Measurements from ENCODE around the gene ZNF593OS.

The ZNF593OS gene

DNA sequence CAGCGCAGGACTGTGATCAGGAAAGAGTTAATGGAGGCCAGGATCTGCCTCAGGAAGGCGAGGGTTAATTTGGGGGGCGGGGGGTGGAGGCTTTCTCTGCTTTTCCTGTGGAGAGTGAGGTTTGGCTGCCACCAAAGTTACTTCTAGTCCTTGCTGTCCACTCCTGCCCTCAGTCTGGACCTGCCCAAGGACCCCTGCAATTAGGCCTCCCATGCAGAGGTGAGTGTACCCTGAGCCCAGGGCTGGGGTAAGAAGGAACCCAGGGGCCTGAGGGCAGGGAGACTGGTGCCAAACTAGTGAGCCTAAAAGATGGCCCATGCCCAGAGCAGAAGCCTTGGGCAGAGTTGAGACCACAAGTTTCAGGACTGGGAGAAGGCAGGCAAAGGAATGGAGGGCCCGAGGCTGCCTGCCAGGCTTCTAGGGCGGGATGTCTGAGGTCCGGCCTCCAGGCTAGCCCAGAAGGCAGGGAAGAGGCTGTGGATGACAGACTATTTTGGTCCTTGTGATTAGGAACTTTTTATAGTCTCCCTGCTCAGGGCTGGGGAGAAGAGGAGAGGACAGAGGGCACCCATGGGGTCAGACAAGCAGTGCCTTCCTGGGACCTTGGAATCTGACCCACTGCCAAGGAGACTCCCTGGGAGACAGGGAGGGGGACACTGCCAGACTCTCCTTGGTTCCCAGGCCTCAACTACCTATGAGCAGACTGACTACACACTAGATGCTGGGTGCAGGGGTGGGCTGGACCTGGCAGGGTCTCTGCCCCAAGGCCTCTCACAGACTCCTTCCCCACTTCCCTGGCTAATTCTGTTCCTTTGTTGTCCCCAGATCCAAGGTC lies 12.5 kb downstream of the ZNF593OS start, which contains the start of gene FAM110D:
TSS of gene FAM110D (plus strand) at position 172 of the 835 bp plus-strand sequence. CDS start 2,213 bp downstream, outside the sequence.
- no peak for DNase-seq

DNA sequence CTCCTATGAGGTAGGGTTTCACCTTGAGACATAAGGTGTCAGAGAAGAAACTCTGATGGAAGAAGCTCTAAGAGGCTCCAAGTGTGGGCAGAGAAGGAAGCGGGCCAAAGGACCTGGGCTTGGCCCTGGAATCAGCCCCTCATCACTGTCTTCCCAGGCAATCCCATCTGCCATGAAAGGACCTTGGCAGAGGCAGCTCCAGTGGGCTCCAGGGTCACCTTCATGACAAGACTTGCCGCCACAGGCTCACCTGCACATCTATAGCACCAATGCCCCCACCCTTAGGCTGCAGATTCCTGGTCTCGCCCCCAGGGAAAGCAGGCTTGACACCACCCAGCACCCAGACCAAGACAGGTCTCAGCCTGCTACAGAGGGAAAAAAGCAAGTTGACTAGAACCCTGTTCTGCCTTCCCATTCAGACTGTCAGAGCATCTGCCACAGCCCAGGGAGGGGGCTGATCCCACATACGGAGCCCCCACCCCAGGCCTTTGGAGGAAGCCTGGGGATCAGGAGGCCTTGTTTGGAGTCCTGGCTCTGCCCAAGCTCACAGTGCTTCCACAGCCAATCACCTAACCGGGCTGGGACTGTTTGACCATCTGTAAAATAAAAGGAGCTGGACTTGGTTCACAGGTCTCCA lies 13.2 kb downstream of the ZNF593OS start:
- no peak for DNase-seq

DNA sequence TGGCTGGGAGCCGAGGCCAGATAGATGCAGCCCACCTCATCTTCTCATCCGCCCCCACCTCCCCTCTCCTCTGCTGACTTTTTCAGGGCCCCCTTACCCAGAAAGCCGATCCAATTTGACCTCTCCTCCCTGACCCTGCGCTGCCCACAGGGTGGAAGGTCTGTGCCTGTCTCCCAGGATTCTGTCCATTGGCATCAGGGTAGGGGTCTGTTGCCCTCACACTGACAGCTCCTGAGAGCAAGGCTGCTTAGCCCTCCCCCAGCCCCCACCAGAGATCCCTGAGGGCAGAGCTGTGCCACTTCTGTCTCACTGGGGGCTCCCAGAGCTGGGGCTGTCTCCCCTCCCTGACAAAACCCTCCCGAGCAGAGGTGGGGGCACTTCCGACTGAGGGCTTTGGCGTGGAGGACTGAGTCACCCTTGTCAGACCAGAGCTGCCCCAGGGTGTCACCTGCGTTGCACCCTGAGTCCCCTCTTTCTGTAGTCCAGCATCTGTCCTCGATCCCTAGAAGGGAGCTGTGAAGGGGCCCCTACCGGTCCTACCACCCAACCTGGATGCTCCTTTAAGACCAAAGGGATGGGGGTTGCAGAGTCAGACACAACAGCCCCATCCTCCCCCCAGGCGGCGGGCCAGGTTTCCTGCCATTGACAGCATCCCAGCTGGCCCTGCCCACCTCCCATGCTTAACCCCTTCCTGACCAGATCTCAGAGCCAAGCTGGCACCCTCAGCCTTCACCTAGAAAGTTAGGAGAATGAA lies 15.2 kb downstream of the ZNF593OS start:
- DNase-seq = no peak

DNA sequence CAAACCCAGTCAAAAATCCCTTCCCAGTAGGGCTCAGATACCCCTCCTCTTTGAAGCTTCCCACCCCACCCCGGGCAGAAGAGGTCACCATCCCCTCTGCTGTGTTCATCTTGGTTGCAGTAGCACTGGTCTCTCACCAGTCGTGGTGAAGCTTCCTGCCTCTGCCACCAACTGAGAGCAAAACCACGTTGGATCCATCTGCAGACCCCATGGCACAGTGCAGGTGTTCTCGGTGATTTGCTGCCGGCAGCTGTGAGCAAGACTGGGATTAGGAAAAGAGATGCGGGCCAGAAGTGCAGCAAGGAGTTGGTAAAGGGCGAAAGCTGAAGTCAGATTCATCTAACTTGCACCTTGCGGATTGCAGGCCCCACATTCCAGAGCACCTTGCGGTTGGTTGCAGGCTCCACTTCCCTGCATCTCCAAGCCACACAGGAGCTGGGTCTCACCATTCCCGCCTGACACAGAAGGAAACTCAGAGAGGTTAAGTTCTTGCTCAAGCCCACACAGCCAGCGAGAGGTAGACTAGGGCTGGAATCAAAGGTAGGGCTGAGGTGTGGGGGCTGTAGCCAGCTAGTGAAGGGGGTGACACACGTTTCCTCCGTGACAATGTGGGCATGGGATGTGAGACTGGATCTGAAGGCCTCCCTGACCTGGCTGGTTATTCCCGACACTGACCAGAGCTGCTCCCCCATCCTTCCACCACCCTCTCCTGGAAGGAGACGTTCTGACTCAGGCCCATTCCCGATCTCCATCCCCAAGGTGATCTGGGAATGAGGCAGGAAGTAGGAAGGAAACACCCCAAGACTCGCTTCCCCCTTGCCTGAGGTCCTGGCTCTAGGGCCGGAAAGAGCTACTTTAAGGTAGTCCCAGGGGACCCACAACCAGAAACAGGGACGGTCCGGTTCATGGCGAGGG lies 16.0 kb downstream of the ZNF593OS start:
- DNase-seq = no peak

DNA sequence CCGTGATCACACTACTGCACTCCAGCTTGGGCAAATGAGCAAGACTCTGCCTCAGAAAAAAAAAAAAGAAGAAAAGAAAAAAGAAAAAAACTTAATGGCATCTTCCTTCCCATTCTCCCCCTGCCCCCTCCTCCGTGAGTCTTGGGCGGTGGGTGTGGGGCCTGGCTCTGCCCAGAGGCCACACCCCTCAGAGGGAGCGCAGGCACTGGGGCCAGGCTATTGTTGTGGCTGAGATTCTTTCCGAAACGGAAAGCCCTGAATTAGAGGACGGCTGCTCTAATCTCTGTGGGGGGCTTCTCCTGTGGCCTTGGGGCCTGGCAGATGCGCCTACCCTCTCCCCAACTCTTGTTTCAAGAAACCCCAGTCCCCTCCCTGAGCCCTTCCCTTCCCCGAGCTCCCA lies 16.9 kb downstream of the ZNF593OS start:
- no peak for DNase-seq

DNA sequence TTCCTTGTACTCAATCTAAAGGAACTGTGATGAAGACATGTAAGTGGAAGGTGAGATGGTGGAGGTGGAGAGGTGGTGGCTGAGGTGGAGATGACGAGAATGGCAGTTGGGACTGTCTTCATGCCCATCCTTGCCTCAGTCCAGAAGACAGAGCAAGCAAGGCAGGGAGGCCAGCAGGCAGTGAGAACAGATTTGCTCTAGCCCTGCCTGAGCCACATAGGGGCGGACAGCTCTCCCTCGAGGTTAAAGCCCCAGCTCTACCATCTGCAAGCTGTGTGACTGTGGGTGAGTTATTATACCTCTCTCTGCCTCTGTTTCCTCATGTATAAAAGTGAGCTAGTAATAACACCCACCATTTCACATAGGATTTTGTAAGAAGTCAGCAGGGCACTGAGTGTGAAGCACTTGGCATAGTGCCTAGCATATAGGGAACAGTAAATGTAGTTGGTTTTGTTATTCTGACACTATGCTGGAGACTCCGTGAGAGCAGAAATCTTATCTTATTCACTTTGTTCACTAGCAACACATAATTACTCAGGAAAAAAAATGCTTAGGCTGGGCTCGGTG lies 17.6 kb downstream of the ZNF593OS start:
- no peak for DNase-seq

DNA sequence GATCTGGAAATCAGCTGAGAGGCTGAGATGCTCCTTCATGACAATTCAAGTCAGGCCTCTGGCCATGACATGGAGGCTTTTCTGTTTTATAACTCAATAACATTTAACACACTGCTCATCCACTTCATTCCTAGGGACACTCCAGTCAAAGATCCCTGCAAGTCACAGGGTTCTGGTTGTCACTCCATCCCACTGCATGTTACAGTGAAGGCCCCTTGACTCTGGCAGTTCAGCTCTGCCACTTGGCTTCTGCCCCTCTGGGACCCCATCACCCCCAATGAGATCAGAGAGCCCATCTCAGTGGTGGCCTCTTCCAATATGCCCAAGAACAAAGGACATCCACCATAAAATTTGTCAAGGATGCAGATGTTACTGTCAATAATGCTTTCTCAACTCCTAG lies 22.7 kb downstream of the ZNF593OS start:
- DNase-seq = no peak

DNA sequence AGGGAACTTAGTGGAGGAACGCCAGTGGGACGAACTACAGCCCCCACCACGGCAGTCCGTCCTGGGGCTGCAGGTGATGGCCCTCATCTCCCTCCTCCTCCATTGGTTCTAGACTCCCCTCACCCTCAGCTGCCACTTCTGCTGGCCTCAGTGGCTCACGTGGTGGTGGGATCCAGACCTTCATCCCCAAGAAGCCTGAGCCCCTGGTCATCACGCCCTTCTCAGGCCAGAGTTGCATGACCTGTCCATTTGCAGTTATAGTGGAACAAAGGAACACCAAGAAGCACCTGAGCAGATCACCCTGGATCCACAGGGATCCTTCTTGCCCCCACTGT lies 25.7 kb downstream of the ZNF593OS start:
- DNase-seq = no peak

DNA sequence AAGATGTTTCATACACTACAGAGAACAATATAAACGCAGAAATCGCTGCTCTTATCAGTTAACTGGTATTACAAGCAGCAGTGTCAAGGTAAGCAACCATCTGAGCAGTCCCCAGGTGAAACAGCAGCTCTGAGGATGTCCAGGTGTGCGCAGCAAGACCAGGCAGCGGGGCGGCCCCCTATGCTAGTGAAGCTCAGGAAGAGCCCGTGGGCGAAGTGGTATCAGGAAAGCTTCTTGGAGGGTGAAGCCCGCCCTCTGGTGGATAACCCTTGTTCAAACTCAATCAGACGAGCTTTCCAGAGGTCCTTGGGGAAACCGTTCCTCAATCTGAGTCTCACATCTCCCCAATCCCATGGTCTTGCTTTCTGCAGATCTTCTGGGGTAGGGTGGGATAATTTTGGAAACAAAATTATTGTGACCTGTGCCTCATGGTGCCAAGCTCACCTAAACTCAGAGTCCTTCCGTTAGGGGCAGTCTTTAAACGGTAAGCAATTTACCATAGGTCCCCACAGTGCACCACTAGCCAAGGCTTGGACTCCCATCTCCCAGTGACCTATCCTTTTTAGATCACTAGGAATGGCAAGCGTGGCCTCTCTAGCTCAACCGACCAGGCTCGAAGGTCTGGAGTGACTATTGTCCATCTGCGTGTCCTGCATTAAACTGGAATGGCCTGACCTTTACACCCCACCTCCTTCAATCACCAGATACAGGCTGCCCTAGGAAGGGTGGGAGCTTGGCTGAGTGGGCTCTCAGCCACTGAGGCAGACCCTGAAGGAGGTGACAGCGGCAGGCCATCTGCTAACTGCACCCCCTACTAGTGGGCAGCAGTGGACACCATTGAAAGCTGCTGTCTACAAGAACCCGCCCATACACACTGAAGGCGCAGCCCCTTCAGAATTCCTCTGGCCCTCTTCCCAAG lies 26.3 kb downstream of the ZNF593OS start:
- DNase-seq = peak; percentile 66

DNA sequence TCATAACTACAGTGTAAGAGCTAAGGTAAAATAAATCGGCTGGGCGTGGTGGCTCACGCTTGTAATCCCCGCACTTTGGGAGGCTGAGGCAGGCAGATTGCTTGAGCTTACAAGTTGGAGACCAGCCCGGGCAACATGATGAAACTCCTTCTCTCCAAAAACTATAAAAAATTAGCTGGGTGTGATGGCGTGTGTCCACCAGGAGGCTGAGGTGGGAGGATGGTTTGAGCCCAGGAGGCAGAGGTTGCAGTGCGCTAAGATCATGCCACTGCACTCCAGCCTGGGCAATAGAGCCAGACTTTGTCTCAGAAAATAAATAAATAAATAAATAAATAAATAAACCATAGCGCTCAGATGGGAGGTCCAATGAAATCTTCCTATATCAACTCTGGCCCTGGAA lies 29.5 kb downstream of the ZNF593OS start:
- DNase-seq = no peak

DNA sequence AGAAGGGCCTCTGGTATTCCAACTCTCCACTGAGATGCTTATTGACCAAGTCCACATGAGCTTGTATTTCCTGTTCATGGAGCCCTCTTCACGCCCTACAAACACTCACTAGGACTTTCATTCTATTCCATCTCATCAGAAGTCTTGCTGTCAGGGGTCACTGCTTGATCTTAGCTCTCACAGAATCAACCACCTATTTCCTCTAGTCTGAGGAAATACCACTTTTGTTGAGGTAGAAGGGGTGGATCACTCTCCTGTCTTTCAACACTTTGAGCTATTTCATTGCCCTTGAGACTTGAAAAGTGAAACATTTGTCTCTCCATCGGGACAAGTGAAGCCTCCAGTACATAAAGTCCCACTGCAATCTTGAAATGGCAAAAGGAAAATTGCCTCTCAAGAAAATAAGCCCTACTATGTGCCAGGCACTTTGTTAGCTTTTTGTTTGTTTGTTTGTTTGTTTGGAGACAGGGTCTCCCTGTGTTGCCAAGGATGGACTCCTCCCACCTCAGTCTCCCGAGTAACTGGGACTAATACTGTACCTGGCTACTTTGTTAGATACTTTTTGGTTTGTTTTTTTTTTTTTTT lies 32.6 kb downstream of the ZNF593OS start:
- no peak for DNase-seq

DNA sequence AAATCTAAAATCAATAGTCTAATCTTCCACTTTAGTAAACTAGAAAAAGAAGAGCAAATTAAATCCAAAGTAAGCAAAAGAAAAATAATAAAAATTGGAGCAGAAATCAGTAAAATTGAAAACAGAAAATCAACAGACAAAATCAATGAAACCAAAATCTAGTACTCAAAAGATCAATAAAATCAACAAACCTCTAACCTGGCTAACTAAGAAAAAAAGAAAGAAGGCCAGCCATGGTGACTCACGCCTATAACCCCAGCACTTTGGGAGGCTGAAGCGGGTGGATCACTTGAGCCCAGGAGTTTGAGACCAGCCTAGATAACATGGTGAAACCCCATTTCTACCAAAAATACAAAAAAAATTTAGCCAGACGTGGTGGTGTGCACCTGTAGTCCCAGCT lies 37.2 kb downstream of the ZNF593OS start:
- no peak for DNase-seq

DNA sequence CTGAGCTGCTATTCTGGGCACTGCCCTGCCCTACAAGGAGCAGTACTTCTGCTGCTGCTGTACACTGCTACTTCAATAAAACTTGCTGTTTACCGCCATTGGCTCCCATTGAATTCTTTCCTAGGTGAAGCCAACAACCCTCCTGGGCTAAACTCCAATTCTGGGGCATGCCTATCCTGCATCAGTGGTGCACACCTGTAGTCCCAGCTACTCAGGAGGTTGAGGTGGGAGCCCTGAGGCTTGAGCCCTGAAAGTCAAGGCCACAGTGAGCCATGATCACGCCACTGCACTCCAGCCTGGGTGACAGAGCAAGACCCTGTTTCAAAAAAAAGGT lies 38.8 kb downstream of the ZNF593OS start:
- no peak for DNase-seq

DNA sequence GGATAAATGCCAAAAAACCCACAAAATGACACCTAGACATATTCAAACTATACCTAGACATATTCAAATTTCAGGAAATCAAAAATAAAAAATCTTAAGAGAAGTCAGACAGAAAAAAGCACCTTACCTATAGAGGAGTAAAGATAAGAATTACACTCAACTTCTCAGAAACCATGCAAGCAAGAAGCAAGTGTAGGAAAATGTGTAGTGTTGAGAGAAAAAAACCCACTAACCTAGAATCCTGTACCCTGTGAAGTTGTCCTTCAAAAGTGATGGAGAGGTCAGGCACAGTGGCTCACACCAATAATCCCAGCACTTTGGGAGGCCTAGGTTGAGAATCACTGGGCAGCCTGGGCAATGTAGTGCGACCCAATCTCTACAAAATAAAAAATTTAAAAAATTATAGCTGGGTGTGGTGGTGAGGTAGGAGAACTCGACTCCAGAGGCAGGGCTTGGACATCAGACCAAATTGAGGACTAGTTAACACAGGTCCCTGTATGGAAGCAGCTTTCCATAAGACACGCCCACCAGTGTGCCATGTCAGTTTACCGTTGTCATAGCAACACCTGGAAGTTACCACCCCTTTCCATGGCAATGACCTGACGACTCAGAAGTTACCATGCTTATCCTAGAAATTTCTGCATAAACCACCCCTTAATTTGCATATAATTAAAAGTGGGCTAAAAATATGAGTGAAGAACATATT lies 39.4 kb downstream of the ZNF593OS start:
- DNase-seq = no peak

DNA sequence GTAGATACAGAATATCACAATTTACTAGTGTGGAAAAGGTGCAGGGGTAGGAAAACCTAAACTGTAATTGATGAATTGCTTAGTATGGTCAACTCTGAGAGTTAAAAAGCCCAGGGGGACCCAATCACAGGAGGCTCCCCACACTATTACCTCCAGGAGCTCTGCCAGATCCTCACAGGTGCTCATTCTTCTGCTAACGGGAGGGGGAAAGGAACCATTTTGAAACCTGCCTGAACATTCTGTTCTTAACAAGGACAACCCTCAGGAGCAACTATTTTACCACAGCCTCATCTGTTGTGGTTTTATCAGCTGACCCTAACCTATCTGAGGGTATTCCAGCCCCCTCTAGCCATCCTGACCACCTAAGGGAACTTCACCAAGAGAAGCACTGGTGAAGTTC lies 40.9 kb downstream of the ZNF593OS start:
- DNase-seq = no peak

DNA sequence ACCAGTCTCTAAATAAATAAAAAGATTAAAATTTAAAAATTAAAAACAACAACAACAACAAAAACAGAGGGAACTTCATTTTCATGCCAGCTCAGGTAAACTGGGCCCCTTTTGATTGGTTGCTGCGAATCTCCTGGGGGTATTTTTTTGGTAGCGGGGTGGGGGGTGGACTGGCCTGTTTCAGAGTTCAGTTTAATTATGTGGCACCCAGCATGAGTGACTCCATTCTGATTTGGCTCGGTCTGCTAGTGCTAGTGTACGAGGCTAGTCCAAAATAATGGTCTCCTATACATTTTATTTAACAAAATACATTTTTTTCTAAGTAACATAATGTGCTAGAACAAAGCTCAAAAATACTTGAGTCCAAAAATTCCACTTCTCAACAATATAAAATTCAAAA lies 41.9 kb downstream of the ZNF593OS start:
- no peak for DNase-seq

DNA sequence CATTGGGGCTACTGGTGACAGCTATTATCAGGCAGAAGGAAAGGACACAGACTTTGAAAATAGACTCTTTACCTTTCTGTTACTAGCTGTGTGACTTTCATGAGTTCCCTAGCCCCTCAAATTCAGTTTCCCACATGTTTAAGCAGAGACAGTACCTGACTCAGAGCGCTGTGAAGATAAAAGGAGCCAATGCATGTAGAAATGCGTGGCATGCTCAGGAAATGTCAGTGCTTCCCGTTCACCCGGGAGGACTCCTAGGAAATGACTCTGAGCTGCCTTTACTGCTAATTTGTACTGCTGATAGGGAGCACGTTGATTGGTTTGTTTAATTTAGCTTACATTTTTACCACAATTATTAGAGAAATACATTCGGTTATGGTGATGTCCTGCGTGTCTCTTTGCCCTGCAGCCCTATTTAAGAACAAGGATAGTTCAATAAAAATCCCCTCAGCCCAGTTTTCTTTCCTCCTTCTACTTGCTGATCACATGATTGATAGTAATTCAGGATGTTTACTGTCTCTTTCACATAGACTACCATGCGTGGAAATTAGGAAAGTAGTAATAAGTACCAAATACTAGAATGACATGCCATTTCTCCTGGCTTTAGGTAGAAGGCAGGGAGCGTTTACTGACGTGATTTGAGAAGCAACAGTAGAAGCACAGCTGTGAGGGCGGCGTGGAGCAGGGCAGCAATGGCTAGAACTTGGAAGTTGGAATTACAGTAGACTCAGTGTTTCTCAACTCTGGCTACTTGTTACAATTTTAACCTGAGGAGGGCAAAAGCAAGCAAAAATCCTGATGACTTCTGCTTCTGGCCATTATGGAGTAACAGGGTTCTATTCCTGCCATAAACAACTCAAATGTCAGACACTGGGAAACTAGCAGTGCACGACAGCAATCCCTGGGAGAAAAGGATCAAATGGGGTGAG lies 44.1 kb downstream of the ZNF593OS start:
- DNase-seq = no peak

DNA sequence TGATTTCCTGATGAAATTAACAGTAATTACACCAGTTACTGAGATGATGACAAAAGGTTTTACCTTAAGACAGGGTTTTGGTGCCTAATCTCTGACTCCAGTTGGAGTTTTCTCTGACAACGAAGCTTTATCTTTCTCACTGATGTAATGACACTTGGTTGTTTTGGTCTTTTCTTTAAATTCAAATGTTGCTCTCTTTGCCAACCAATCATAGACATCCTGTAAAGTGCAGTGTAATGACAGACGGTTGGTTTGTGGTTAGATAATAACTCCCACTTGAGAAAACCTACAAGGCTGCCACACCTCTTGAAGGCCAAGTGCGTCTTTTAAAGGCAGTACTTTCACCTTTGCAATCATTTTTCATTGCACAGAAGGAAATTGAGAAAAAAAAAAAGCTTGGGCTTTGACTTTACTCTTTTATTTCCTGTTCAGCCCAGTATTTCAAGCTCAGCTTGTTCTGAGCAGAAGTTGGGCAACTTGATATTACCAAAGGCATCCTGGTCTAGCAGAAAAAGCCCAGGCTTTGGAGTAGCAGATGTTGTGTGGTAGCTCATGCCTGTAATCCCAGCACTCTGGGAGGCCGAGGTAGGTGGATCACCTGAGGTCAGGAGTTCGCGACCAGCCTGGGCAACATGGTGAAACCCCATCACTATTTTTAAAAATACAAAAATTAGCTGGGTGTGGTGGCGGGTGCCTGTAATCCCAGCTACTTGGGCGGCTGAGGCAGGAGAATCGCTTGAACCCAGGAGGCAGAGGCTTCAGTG lies 45.1 kb downstream of the ZNF593OS start:
- peak; percentile 86 for DNase-seq

Measured in MV-4-11 (cell line).